IPS-18a (cell line): Measurements from ENCODE around the gene PNMA8A.
A peak's percentile ranks its signal among the peaks of the same experiment; 100 is the strongest.
"Not testable (repeated sequence)": the region's sequence is repeated elsewhere in the genome, so short reads cannot be mapped to it uniquely, and the experiment has no call there.

Source experiments
- H3K27ac ChIP-seq: one replicate; pipeline ENCODE4 v1.5.1; 2013; ENCODE audit warnings: low read length
- H3K27me3 ChIP-seq: one replicate; pipeline ENCODE4 v1.6.1; 2013; ENCODE audit warnings: mild to moderate bottlenecking, low read length; ENCODE audit not compliant: control insufficient read depth, insufficient read depth
- H3K36me3 ChIP-seq: one replicate; pipeline ENCODE4 v1.6.1; 2013; ENCODE audit warnings: low read depth, low read length; ENCODE audit not compliant: control insufficient read depth
- H3K4me1 ChIP-seq: one replicate; pipeline ENCODE4 v1.6.1; 2013; ENCODE audit warnings: low read depth, low read length; ENCODE audit not compliant: control insufficient read depth
- H3K4me3 ChIP-seq: one replicate; pipeline ENCODE4 v1.5.1; 2013; ENCODE audit warnings: low read length
- H3K9ac ChIP-seq: one replicate; pipeline ENCODE4 v1.6.1; 2013; ENCODE audit warnings: mild to moderate bottlenecking, low read length, moderate library complexity
- H3K9me3 ChIP-seq: one replicate; pipeline ENCODE4 v1.6.1; 2013; ENCODE audit warnings: low read depth, low read length; ENCODE audit not compliant: control insufficient read depth

PNMA8A gene

DNA sequence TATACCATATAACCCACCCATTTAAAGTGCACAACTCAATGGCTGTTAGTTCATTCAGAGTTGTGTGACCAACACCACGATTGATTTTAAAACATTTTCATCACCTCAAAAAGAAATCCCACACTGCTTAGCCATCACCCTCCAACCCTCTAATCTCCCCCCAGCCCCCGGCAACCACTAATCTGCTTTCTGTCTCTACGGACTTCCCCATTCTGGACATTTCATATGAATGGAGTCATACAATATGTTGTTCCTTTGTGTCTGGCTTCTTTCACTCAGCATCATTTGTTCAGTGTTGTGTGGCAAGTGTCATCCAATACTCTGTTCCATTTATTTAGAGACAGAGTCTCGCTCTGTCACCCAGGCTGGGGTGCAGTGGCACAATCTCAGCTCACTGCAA, 28.3 kb upstream of the PNMA8A start:
- Histone ChIP-seq H3K27me3 (peaks cover 9% of the 10 kb centered on the region), H3K9ac (no peak overlapping the region), H3K9me3 (no peaks in the 10 kb centered on the region), H3K4me3 (no peak overlapping the region), H3K4me1 (peaks cover 3% of the 10 kb centered on the region), H3K27ac (no peak overlapping the region), H3K36me3 (no peaks in the 10 kb centered on the region)

DNA sequence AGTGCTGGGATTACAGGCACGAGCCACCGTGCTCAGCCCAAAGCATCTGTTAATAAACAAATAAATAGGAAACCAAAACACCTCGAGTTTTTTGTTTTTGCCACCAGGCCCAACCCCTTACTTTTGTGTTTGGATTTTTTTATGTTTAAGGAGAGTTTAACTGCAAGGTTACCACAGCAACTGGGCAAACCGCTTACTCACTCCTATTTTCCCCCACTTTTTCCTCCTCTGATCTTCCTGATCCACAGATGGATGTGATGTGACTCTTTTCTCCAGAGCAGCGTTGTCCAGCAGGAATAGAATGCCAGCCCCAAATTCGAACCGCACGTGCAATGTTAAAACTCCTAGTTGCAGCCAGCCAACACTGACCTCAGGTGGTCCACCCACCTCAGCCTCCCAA, 26.4 kb upstream of the PNMA8A start:
- H3K4me1 ChIP-seq, result peaks cover 3% of the 10 kb centered on the region
- H3K36me3 ChIP-seq, result no peaks in the 10 kb centered on the region

DNA sequence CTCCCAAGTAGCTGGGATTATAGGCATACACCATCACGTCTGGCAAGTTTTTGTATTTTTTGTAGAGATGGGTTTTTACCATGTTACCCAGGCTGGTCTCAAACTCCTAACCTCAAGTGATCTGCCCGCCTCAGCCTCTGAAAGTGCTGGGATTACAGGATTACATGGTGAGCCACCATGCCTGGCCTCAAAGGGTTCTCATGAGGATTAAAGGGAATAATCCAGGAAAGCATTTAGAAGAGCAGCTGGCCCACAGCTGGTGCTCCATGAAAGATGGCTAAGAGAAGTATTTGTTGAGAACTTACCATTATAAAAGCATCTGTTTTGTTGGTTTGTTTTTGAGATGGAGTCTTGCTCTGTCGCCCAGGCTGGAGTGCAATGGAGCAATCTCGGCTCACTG, 25.5 kb upstream of the PNMA8A start:
- H3K9me3 ChIP-seq, H3K4me1 ChIP-seq, H3K9ac ChIP-seq, H3K4me3 ChIP-seq, H3K27ac ChIP-seq, H3K36me3 ChIP-seq: not testable (repeated sequence)
- peaks cover 37% of the 10 kb centered on the region for H3K27me3 ChIP-seq

More for the DNA sequence above, 26.4 kb upstream of the PNMA8A start:
- Histone ChIP-seq H3K4me3 (no peak overlapping the region), H3K27ac (no peak overlapping the region), H3K9ac (no peak overlapping the region), H3K9me3 (no peaks in the 10 kb centered on the region), H3K27me3 (peaks cover 28% of the 10 kb centered on the region)

DNA sequence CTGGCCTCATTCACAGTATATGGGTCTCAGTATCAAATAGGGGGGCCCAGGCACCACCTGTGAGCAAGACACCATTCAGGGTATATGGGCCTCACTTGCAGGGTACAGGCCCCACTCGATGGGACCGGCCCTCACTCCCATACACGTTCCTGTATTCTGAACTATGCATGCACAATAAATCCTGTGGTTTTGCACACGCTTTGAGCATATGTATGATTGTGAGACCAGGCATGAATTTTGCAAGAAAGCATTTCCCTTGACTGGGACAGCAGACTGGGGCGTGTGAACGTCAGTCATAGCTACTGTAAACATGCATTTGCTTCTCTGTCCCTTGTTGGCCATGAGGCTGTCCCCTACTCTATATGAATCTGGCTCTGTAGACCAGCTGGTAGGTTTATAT, 24.9 kb upstream of the PNMA8A start:
- no peaks in the 10 kb centered on the region for H3K9me3 ChIP-seq
- no peaks in the 10 kb centered on the region for H3K36me3 ChIP-seq
- H3K4me3 ChIP-seq, result no peak overlapping the region
- H3K27me3 ChIP-seq, result peaks cover 43% of the 10 kb centered on the region
- no peak overlapping the region for H3K9ac ChIP-seq
- peaks cover 3% of the 10 kb centered on the region for H3K4me1 ChIP-seq
- no peak overlapping the region for H3K27ac ChIP-seq

DNA sequence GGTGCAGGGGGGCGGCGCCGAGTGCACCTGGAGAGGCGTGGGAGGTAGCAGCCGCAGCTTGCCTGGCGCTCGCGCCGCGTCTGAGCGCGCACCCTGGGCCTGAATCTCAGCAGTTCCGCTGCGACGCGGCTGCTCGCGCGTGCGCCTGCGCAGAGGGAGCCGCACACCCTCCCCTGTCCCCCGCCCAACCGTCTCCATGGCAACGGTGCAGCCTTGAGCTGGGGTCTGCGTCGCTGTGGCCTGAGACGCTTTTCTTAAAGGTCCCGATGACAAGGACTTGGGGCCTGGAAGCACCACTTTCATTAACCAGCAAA, 24.4 kb upstream of the PNMA8A start, which contains the start of gene PNMA8B:
Gene PNMA8B (minus strand): TSS at position 82 of the 314 bp plus-strand sequence. CDS start 402 bp downstream, outside the sequence.
- peak within 1 kb of the TSS; percentile 50 for H3K4me3 ChIP-seq
- no peaks in the 10 kb centered on the region for H3K9me3 ChIP-seq
- H3K27me3 ChIP-seq, result peaks cover 49% of the 10 kb centered on the region
- no peak within 1 kb of the TSS for H3K9ac ChIP-seq
- no peak within 1 kb of the TSS for H3K27ac ChIP-seq
- peaks cover 3% of the 10 kb centered on the region for H3K4me1 ChIP-seq
- no peaks in the 10 kb centered on the region for H3K36me3 ChIP-seq

DNA sequence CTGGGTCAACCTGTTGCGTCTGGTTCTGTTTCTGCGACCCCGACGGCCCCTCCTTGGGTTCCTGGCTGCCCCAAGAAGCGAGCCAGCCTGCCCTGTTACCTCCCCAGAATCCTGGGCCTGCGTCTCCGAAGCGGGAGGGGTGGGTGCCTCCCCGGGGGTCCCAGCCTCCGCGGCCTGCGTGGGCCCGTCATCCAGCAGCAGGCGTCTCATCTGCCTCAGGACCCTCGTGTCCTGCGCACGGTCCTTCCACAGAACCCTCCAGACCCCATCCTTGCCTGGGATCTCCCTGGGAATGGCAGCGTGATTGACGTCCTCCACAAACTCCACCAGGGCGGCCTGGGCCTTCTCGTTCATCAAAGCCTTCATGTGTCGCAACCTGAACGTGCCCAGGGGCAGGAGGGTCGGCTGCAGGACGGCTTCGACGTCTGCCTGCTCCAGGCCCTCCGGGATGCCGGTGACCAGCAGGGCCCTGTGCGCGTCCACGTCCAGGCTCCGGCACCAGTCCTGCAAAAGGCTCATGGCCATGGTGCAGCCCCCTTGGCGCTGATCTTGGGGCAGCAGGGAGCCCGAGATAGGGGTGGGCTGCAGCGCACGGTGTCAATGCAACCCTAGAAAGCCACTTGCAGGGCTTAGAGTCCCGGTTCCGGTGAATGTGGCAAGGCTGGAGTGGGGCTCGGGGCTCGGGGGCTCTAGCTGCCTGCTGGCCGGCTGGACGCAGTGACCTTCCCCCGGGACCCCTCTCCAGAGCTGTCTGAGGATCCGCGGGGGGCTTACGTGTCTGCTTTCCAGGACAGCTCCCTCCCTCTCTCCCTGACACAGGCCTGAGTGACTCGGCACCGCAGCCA, 23.8 kb upstream of the PNMA8A start:
- H3K4me1 ChIP-seq, result peaks cover 3% of the 10 kb centered on the region
- H3K27me3 ChIP-seq, result peaks cover 54% of the 10 kb centered on the region
- H3K4me3 ChIP-seq, result peak overlapping the region; percentile 50
- H3K9ac ChIP-seq, result no peak overlapping the region
- H3K36me3 ChIP-seq, result no peaks in the 10 kb centered on the region
- no peaks in the 10 kb centered on the region for H3K9me3 ChIP-seq
- no peak overlapping the region for H3K27ac ChIP-seq

DNA sequence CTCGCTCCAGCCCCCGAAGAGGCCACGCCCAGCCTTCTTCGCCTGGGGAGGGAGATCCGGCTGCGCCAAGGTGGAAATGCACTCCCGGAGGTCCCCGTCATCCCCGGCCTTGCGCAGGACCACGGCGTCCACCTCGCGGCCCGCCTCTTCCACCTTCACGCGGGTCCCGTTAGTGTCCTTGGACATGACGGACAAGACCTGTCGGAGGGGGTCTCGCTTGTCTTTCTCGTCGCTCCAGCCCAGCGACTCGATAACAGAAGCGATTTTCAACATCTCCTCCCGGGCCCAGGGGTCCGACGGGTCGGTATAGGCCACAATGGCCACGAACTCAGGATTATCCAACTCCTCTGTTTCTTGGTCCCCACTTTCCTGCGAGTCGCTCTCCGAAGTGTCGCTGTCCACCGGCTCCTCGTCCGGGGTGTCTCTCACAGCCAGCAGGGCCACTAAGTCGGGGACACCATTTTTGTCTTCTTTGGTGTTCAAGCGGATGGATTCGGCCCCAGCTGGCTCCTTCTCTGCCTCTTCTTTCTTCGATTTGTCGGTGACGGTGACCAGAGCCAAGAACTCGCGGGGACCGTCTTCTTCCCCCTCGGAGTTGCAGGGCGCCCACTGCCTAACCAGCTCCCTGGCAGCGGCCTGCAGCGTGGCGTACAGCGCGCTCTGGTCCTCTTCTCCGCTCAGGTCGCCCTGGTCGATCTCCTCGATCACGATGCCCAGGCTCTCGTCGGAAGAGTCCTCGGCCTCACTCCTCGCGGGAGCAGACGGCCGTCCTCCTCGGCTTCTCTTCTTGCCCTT, 23.0 kb upstream of the PNMA8A start:
- Histone ChIP-seq H3K9me3 (no peaks in the 10 kb centered on the region), H3K9ac (no peak overlapping the region), H3K4me3 (peak overlapping the region; percentile 41), H3K27ac (no peak overlapping the region), H3K4me1 (peaks cover 3% of the 10 kb centered on the region), H3K36me3 (no peaks in the 10 kb centered on the region), H3K27me3 (peaks cover 63% of the 10 kb centered on the region)

DNA sequence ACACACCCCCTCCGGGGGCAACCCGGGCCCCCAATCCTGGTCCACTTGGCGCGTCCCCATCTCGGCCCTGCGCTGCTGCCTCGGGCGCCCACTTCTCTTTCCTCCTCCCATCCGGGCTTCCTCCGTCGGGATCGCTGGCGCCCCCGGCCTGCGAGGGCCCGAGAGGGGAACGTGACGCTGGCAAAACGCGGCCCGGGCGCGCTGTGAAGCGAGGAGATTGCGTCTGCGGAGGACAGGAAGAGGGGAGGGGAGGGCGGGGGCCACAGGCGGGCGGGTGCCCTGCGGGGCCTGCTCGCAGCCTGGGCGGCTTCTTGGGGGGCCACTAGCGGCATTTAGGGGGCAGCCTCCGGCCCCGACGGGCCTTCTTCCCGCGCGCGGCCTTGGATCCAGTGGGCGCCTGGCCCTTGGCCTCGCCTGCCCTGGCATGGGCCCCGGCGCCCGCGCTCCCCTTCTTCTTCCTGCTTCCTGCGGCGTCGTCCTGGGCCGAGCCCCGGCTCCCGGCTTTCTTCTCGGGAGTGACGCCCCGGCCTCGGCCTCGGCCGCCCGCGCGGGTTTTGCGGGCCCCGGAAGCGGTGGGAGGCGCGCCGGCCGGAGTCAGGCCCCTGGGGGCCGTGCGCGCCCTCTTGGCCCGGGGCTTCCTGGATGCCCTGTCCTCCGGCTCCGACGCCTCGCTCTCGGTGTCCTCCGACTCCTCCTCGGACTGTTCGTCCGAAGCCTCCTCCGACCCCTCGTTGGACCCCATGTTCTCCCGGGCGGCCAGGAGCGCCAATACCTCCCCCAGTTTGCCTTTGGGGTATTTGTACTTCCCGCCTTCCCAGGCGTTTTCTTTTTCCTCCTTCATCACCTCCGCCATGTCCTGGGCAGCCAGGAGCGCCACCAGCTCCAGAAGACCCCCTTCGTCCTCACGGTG, 22.1 kb upstream of the PNMA8A start:
- Histone ChIP-seq H3K36me3 (no peaks in the 10 kb centered on the region), H3K4me3 (peak overlapping the region; percentile 41), H3K27ac (no peak overlapping the region), H3K9me3 (no peaks in the 10 kb centered on the region), H3K4me1 (peaks cover 3% of the 10 kb centered on the region), H3K9ac (peak overlapping the region; percentile 22), H3K27me3 (peaks cover 71% of the 10 kb centered on the region)

DNA sequence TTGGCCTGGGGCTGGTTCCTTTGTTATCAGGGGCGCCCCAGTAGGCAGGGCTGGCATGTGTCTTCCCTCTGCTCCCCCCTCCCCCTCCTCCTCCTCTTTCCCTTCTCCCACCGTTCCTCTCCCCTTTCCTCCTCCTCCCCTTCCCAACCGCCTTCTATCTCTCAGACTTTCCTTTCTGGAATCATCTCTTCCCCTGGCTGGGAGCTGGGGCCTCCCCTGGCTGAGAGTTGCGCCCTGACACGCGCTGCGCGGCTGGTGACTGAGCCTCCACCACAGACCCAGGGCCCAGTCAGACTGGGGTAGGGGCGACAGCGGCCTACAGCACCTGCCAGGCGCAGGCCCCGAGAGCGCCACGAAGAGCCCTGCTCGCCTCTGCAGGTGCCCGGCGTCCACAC, 21.5 kb upstream of the PNMA8A start:
- Histone ChIP-seq H3K4me3 (peak overlapping the region; percentile 41), H3K27me3 (peaks cover 78% of the 10 kb centered on the region), H3K36me3 (no peaks in the 10 kb centered on the region), H3K4me1 (peaks cover 3% of the 10 kb centered on the region), H3K9me3 (no peaks in the 10 kb centered on the region), H3K9ac (peak overlapping the region; percentile 6), H3K27ac (no peak overlapping the region)

DNA sequence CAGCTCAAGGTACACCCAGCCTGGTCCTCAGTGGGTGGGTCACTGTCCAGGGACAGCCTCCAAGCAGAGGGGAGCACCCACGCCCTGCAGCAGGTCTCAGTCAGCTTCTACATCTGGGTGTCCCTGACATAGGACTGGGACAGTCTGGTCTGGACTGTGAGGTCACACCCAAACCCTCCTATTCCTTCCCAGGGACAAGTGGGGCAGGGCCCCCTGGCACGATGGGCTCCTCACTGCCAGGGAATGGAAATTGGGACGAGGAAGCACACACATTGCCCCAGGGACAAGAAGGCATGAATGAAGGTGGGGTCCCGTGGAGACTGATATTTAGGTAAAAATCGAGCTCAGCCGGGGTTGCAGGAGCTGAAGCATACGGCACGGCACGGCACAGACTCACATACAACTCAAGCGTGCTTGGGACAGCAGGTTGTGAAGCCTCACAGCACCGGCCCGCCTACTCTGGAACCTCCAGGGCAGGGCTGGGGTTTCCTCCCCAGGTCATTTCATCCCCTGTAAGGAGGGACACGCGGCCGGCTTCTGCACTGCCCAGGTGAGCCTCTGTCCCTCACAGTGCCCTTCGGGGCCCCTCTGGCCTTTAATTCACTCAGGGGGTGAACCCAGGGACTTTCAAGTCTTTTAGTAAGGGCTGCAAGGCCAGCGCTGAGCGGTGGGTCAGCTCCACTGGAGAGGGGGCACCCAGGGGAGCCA, 20.8 kb upstream of the PNMA8A start:
- Histone ChIP-seq H3K27me3 (peaks cover 85% of the 10 kb centered on the region), H3K4me1 (peaks cover 9% of the 10 kb centered on the region), H3K9me3 (no peaks in the 10 kb centered on the region), H3K27ac (no peak overlapping the region), H3K4me3 (peak overlapping the region; percentile 41), H3K9ac (no peak overlapping the region), H3K36me3 (no peaks in the 10 kb centered on the region)

DNA sequence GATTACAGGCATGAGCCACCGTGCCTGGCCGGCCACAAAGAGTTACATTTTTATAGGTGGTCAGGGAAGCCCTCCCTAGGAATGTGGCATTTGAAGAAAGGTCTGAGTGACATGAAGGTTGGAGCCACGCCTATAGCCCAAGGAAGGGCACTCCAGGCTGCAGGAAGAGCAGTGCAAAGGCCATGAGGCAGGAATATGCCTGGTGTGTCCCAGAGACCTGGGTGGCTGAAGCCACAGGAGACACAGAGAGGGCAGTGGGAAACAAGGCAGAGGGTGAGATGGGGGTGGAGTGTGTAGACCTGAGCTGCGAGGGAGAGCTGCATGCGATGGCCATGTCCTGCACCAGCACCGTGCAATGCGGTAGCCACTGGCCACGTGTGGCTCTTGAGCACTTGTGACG, 19.4 kb upstream of the PNMA8A start:
- no peaks in the 10 kb centered on the region for H3K9me3 ChIP-seq
- H3K4me3 ChIP-seq, result no peak overlapping the region
- H3K27me3 ChIP-seq, result peaks cover 94% of the 10 kb centered on the region
- H3K36me3 ChIP-seq, result no peaks in the 10 kb centered on the region
- no peak overlapping the region for H3K9ac ChIP-seq
- H3K4me1 ChIP-seq, result peaks cover 6% of the 10 kb centered on the region
- H3K27ac ChIP-seq, result no peak overlapping the region
